VCaP (cell line): ENCODE results near the gene PTPRE.
A peak's percentile ranks its signal among the peaks of the same experiment; 100 is the strongest.

ENCODE experiments used
- H3K27ac ChIP-seq: fragments of 450-650 bp; 2 replicates; pipeline ENCODE4 v1.5.1; 2017
- TF ChIP-seq, protein P1 (sequence below): fragments of 450-650 bp; conservative IDR thresholded peaks from 2 replicates; pipeline ENCODE4 v1.5.1; 2017; ENCODE audit warnings: mild to moderate bottlenecking, moderate library complexity

PTPRE gene

DNA sequence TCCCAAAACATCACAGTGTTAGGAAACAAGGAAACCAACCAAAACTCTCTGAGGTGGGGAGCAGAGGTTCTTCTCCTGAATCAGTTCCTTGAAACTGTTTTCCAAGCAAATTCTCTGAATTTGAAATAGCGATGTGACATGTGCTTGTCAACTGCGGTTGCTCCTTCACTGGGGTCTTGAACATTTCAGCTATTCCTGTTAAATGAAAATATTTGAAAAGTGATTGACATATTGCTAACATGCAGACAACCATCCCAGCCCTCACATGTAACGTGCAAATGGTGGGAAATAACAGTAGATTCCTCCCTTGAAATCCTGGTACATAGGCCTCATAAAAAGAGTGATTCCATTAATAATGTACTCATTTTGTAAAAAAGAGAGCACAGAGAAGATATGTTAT lies 203.4 kb downstream of the PTPRE start:
- TF ChIP-seq, protein P1, sequence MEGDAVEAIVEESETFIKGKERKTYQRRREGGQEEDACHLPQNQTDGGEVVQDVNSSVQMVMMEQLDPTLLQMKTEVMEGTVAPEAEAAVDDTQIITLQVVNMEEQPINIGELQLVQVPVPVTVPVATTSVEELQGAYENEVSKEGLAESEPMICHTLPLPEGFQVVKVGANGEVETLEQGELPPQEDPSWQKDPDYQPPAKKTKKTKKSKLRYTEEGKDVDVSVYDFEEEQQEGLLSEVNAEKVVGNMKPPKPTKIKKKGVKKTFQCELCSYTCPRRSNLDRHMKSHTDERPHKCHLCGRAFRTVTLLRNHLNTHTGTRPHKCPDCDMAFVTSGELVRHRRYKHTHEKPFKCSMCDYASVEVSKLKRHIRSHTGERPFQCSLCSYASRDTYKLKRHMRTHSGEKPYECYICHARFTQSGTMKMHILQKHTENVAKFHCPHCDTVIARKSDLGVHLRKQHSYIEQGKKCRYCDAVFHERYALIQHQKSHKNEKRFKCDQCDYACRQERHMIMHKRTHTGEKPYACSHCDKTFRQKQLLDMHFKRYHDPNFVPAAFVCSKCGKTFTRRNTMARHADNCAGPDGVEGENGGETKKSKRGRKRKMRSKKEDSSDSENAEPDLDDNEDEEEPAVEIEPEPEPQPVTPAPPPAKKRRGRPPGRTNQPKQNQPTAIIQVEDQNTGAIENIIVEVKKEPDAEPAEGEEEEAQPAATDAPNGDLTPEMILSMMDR = no peak
- H3K27ac ChIP-seq = peak overlapping the region; percentile 81

DNA sequence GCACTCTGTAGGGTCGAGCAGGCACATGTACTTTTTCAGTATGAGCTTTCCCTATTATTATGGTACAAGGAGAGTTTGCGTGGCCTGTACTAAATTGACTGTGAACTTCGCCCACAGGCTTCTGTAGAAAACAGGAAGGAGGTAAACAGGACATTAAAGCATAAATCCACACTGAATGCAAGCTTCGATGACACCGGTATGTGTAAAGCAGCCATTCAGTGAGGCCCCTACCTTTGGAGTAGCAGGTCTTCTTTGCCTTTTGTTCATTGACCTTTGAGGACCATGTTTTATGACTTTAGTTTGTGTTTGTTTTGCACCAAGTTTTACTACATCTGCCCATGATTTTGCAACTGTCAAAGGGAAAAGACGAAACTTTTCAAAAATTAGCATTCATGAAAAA lies 204.8 kb downstream of the PTPRE start:
- H3K27ac ChIP-seq = peak overlapping the region; percentile 81
- TF ChIP-seq, protein P1 = no peak

DNA sequence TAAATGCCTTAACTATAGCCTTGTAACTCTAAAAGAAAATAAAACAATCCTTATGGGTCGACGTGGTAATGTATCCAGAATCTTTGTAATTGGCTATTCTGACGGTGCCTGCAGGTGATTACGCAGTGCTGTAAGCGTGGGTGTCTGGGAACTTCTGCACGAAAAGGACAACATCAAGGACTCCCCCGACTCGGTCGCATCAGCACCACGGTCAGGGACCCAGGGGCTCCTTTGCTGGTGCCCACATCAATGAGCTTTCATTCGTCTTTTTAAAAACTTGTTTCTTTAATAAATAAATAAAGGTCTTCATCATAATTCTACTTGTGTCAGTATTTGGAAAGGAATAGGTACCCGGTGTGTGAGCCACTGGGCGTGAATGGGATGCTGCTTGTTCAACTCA lies 206.1 kb downstream of the PTPRE start:
- H3K27ac ChIP-seq = peak overlapping the region; percentile 81; the same call in 1 of the 2 replicates
- TF ChIP-seq, protein P1 = no peak

DNA sequence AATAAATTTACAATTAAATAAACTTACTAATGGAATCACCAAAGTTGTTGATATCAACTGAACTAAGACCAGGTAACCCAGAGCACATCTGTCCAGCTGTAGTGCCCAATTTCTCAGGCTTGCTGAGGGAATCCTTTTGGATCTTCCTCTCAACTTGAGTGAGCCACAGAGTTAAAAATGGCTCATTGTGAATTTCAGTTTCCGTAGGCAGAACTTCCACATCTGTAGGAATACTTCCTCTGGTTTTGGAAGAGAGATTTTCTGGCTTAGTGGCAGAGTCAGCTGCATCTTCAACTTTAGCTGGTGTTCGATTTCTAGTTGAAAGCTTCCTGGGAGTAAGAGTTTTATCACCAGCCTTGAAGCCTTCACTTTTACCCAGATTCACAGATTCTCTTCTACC lies 208.0 kb downstream of the PTPRE start:
- TF ChIP-seq, protein P1 = no peak
- no peak overlapping the region for H3K27ac ChIP-seq

DNA sequence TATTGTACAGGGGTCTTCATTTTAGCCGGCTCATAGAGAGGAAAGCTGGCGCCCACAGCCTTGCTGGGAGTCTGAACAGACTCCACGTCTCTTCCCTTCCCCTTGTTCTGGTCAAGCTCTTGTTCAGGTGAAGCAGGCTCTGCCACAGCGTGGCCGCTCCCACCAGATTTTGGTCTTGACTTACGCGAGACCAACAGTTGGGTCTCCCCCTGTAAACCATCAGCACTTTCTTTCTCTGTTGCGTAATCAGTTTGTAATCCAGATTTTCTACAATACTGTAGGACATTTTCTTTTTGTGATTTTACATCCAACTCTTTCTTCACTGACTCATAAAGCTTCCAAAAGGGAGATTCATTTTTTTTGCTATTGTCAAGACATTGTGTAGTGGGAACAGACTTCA lies 208.5 kb downstream of the PTPRE start:
- H3K27ac ChIP-seq = no peak overlapping the region
- TF ChIP-seq, protein P1 = no peak

DNA sequence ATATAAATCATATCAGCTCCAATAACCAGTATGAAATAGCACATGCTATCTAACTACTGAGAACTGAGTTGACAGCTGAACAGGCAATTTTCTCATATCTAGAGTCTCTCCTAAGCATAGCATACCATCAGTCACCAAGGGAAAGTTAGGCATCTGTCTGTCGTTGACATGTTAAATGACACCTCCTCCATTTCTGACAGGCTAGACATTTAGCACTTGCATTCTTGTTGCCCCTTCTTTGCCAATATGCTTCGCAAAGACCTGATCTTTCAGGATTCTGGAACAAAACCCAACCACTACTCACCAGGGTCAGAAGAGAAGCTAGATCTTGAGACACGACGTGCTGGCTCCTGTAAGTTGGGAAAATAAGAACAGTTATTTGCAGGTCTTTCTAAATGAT lies 209.3 kb downstream of the PTPRE start:
- TF ChIP-seq, protein P1 = no peak
- H3K27ac ChIP-seq = no peak overlapping the region

DNA sequence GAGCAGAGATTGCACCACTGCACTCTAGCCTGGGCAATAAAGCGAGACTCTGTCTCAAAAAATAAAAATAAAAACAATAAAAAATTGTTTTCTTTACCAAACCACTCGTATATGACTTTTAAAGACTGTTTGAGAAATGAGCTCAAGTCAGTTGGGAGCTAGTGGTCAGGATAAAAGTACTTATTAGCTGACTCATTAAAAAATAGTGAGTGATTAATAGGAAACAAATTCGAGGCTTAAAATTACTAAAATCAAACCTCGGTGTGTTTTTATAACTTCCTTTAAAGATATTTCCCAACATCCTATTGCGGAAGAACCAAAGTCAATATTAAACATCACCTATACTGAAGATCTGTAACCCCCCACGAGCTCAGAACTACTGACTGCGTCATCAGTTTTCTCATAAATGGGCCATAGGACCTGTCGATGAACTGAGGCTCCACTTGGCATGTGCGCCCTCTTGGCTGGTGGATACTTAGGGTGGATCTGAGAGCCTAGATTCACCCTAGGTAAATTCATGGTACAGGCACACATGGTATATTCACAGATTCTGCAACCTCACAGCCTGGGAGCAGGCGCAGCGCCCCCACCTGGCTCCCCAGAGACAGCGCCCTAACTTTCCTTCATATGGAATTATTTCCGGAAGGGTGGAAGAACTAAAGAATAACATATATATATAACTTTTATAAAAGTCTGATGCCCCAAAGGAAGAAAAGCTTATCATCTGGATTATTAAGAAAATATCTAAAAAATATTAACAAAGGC lies 210.1 kb downstream of the PTPRE start:
- H3K27ac ChIP-seq = no peak overlapping the region
- TF ChIP-seq, protein P1 = no peak
